Endodermal cell (in vitro differentiated cells): ENCODE data around the gene LSAMP. TPM values are rescaled to one million over a fixed set of nuclear protein-coding genes. Genes with fewer than 3 reads are reported as not detected.

Experiments
- DNase-seq: peaks from one replicate; pipeline ENCODE4 v3.0.0-alpha.2; 2017
- H3K27ac ChIP-seq: 2 replicates; pipeline ENCODE4 v1.5.1; 2013; ENCODE audit warnings: mild to moderate bottlenecking, low read depth, low read length, moderate library complexity
- H3K27me3 ChIP-seq: 2 replicates; pipeline ENCODE4 v1.6.1; 2013; ENCODE audit warnings: mild to moderate bottlenecking, low read length, moderate library complexity; ENCODE audit not compliant: insufficient read depth, control insufficient read depth, poor library complexity, severe bottlenecking
- H3K36me3 ChIP-seq: 2 replicates; pipeline ENCODE4 v1.7.0; 2013; ENCODE audit warnings: mild to moderate bottlenecking, low read length, moderate library complexity; ENCODE audit not compliant: control insufficient read depth, insufficient read depth
- H3K4me1 ChIP-seq: one replicate; pipeline ENCODE4 v1.7.0; 2013; ENCODE audit warnings: low read length; ENCODE audit not compliant: control insufficient read depth, insufficient read depth
- H3K4me3 ChIP-seq: 2 replicates; pipeline ENCODE4 v1.5.1; 2013; ENCODE audit warnings: mild to moderate bottlenecking, low read length, moderate library complexity
- H3K9ac ChIP-seq: 2 replicates; pipeline ENCODE4 v1.6.1; 2013; ENCODE audit warnings: mild to moderate bottlenecking, low read length, moderate library complexity; ENCODE audit not compliant: poor library complexity, severe bottlenecking; ENCODE audit errors: extremely low read depth
- H3K9me3 ChIP-seq: 2 replicates; pipeline ENCODE4 v1.6.1; 2013; ENCODE audit warnings: mild to moderate bottlenecking, low read length, moderate library complexity; ENCODE audit not compliant: control insufficient read depth
- H3K27ac Mint-ChIP-seq: 2 replicates; pipeline ENCODE4 v1.8.0; 2020; ENCODE audit warnings: mixed read lengths
- H3K27me3 Mint-ChIP-seq: 2 replicates; pipeline ENCODE4 v1.8.0; 2021; ENCODE audit warnings: mild to moderate bottlenecking, mixed read lengths; ENCODE audit not compliant: insufficient read depth
- H3K36me3 Mint-ChIP-seq: 2 replicates; pipeline ENCODE4 v1.8.0; 2020; ENCODE audit warnings: low read depth, mixed read lengths
- H3K4me1 Mint-ChIP-seq: 2 replicates; pipeline ENCODE4 v1.8.0; 2020; ENCODE audit warnings: mixed read lengths
- H3K4me3 Mint-ChIP-seq: 2 replicates; pipeline ENCODE4 v1.8.0; 2020; ENCODE audit warnings: mild to moderate bottlenecking, moderate library complexity, mixed read lengths
- H3K9me3 Mint-ChIP-seq: 2 replicates; pipeline ENCODE4 v1.8.0; 2020; ENCODE audit warnings: mild to moderate bottlenecking, mixed read lengths
- CTCF ChIP-seq: fragments of 200-600 bp; sonication (generic); conservative IDR thresholded peaks from 2 replicates; pipeline ENCODE4 v1.5.0; 2021; ENCODE audit warnings: antibody characterized with exemption, mild to moderate bottlenecking
- WGBS, 2 experiments: methylation state at CpG; one replicate each; pipeline versions ENCODE4 v1.1.5 to v1.1.7; 2013; ENCODE audit warnings: missing lambda C conversion rate in 2 of 2, mixed read lengths in 1 of 2; ENCODE audit not compliant: insufficient coverage in 1 of 2, insufficient read length in 1 of 2; 5-methylcytosine and 5-hydroxymethylcytosine counted together
- total RNA-seq, 2 donors: library from RNA; stranded (reverse); fragmentation: NEBNext Ultra II Directional in 1 of 2; extraction: Animal tissue kit (Norgen Biotek cat#: 25700) in 1 of 2; gene quantifications; 2 replicates in 1 of 2; 3 replicates in 1 of 2; pipeline ENCODE4 v1.2.1, GENCODE V29; 2021

LSAMP gene
- total RNA-seq, 2 donors from 2014 or later = 4.4 to 10.2 TPM

- TF ChIP-seq CTCF = peak; percentile 20
- Histone ChIP-seq H3K9me3 (no peaks in the 10 kb centered on the region), H3K36me3 (no peaks in the 10 kb centered on the region), H3K27ac (no peak overlapping the region), H3K4me1 (no peaks in the 10 kb centered on the region), H3K4me3 (no peak overlapping the region), H3K9ac (no peak overlapping the region), H3K27me3 (no peaks in the 10 kb centered on the region)
- Mint-ChIP-seq H3K27me3 (peaks cover 5% of the 10 kb centered on the region), H3K9me3 (no peaks in the 10 kb centered on the region), H3K36me3 (no peaks in the 10 kb centered on the region), H3K27ac (no peak overlapping the region), H3K4me1 (peaks cover 20% of the 10 kb centered on the region), H3K4me3 (no peak overlapping the region)
- DNase-seq = no peak
Observed at GRCh38 chr3:116111765-116112164, 333.5 kb downstream of the LSAMP start.

- H3K9me3 ChIP-seq = no peaks in the 10 kb centered on the region
- peak overlapping the region; percentile 82 for H3K27ac ChIP-seq
- Mint-ChIP-seq H3K9me3 (no peaks in the 10 kb centered on the region), H3K27ac (no peak overlapping the region), H3K27me3 (no peaks in the 10 kb centered on the region), H3K4me3 (no peak overlapping the region), H3K4me1 (peaks cover 17% of the 10 kb centered on the region), H3K36me3 (no peaks in the 10 kb centered on the region)
- no peak overlapping the region for H3K4me3 ChIP-seq
- TF ChIP-seq CTCF = no peak
- WGBS, 2 experiments = 93% methylated on average over 4 of the region's 4 CpGs; no CpG with 5 or more reads in 1 of the 2 experiments
- no peak overlapping the region for H3K9ac ChIP-seq
- H3K36me3 ChIP-seq = no peaks in the 10 kb centered on the region
- H3K4me1 ChIP-seq = no peaks in the 10 kb centered on the region
- no peaks in the 10 kb centered on the region for H3K27me3 ChIP-seq
- DNase-seq = no peak
Observed at GRCh38 chr3:116103868-116104530, 341.3 kb downstream of the LSAMP start.

DNA sequence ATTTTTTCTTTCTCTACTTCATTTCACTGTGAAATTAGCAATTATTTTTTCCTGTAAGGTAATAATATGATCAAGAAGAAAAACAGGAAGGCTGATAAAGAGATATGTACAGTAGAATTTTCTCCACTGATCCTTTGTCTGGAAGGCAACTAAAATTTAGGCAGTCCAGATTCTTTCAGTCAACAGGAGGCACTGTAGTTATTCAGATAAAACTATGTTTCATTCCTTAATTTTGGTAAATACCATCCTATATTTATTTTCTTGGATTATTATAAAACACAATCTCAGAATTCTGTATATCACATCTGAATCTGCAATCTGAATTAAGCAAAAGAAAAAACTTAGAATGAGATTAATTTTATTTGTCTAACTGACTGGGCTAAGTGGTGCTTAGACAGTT is 343.2 kb downstream of the LSAMP start:
- Histone ChIP-seq H3K9me3 (no peaks in the 10 kb centered on the region), H3K4me3 (no peak overlapping the region), H3K9ac (no peak overlapping the region), H3K27ac (no peak overlapping the region), H3K4me1 (no peaks in the 10 kb centered on the region), H3K36me3 (no peaks in the 10 kb centered on the region), H3K27me3 (no peaks in the 10 kb centered on the region)
- peak; percentile 37 for TF ChIP-seq CTCF
- Mint-ChIP-seq H3K36me3 (no peaks in the 10 kb centered on the region), H3K27ac (no peak overlapping the region), H3K4me1 (peaks cover 16% of the 10 kb centered on the region), H3K27me3 (no peaks in the 10 kb centered on the region), H3K4me3 (no peak overlapping the region), H3K9me3 (no peaks in the 10 kb centered on the region)
- no peak for DNase-seq
